HG02938 (cell line): ENCODE results near the gene JPT2.

Experiments used
- ATAC-seq: cut with Tn5 transposase; IDR thresholded peaks from one replicate; pipeline ENCODE4 v1.9.1; 2021; ENCODE audit warnings: mild to moderate bottlenecking, moderate library complexity; ENCODE audit not compliant: unreplicated experiment

Gene JPT2

DNA sequence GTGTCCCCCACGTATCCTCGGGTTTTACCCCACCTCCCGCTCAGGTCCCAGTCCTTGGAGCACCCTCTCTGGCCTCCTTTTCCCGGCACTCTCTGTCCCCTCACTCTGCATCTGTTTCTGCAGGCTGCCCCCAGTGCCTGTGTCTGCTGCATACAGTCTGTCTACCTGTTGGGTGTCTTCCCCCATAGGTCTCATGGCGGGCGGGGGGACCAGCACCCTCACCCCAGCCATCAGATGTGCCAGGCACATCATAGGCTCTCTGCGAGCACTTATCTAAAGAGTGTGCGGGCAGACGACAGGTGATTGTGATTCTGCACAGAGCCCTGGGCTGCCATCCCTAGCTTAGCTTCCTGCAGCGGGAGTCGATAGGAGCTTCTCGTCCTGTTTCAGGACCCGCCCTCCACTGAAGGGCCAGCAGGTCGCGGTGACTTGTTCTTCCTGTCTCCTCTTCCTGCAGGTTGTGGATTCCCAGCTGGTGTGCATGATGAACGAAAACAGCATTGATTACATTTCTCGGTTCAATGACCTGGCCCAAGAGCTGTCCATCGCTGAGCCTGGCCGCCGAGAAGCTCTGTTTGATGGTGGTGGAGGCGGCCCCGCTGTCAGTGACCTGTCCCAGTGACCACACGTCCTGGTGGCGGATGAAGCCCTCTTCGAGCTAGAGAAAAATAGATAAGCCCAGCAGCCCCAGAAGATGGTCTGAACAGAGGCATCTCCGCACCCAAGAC, 4.5 kb upstream of the JPT2 start:
- ATAC-seq: no peak

DNA sequence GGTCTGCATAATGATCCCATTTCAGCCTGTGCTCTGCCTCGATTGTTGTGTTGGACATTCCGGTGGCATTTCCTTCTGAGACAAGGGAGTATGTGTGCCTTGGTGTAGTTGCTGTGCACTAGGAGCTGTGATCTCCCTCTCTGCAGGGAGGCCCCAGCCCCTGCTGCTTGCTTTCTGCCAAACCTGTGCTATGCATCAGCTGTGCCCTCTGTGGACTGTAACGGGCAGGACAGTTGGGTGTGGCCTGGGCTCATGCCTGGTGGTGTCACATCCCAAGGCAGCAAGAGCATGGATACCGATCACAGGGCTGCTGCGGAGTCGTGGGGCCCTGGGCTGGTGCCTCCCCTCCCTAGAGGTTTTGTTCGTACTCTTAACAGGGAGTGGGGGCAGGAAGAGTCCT, 3.8 kb upstream of the JPT2 start:
- no peak for ATAC-seq

DNA sequence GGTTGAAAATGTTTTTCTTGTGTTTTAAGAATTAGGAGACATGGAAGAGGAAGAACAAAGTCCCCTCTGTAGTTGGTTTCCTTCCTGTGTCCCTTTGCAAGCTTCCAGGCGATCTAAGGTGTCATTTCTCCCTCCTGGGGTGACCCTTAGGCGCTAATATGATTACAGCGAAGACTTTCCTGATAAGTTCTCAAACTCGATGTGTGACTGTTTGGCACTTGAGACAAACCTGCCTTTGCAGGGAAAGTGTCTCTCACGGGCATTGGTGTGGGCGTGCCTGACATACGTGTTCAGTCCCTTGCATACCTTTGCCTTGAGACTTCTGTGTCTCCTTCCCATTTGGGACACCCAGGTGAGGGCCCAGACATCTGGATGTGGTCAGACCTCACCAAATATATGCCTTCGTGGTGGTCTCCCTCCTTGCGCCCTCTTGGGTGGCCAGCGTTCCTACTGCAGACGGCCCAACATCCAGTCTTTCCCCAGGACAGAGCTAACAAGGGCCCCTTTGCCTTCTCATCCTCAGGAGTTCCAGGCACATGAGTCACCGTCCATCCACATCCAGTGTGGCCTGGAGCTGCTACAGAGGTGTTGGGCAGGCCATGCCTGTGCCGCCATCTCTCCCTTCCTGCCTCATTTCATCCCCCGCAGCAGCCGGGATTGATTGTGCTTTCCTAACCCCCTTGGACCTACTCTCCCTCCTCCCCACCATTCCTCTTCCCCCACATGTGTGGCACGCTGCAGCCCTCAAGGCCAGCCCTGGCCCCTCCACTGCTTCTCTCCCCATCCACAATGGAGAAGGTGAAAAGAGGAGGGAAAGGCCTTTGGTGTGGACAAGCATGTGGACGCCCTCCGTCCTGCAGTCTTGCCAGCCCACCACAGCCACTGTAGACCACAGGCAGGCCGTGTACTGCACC, 3.1 kb upstream of the JPT2 start:
- no peak for ATAC-seq

DNA sequence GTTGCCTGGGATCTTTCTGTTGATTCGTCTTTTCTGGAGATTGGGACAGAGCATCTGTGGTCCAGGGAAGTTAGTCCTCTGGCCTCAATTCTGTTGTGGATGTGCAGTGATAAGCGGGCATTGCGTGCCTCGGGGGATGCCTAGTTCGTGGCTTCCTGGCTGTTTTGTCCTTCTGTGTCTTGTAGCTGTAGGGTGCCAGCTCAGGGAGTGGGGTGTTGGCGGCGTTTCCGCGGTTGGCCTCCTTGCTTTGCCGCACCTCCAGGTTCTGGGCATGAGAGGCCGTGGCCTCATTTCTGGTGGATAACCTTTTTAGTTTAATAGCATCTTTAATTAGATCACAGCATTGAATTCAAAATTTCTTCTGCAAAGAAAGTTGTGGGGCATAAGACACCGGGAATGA, 1.4 kb upstream of the JPT2 start:
- ATAC-seq: no peak

DNA sequence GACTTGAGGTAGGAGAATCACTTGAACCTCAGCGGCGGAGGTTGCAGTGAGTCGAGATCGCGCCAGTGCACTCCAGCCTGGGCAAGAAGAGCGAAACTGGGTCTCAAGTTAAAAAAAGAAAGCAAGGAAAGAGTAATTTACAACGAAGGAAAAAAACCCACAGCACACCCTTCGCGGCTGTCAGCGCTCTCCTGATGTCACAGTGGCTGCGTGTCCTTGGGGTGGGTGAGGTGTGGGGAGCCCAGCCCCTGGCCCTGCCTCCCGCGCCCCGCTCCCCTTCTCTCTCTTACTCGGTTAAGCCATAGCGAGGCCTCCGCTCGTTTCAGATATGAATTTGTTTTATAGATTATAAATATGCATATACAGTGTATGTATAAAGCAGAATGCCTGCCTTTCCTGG, 740 bp upstream of the JPT2 start:
- no peak for ATAC-seq

DNA sequence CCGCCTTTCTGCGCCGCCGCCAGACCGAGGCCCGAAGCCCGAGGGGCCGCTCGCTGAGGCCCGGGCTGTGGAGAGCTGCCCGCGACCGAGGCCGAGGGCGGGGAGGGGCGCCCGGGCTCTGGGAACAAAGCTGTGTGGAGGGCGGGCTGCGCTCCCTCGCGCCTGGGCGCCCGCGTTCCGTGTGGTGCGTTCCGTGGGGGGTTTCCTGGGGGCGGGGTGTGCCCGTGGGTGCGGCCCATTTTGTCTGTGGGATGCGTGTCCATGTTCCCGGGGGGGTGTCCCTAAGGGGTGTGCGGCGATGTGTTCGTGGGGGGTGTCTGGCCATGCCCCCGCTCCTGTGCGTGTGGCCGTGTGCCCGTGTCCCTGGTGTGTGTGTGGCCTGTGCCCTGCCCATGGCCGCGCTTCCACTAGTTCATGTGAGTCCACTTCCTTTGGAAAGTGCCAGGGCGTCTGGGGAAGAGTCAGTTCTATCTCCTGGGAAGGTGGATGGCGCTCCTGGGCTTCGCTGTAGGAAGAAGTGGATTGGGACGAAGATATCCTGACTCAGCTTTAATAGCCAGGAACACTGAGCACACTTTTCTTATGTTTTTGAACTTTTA, 520 bp downstream of the JPT2 start:
- no peak for ATAC-seq

DNA sequence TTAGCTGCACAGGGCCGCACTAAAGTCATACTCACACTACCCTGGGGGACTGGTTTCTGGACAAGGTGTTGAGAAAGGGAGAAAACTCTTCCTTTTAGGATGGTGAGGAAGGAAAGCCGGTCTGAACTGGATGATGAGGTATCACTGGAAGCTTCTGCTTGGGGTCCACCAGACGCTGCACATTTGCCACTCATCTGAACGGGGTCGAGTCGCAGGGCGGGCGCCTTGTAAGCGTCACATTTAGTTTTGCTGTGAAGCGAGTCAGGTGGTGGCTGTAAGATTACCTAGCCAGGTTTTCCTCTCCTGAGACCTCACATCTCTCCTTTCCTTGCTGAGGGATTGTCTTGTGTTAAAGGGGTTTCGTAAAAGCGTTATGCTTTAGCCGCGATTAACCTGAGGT, 2.3 kb downstream of the JPT2 start:
- ATAC-seq: no peak

DNA sequence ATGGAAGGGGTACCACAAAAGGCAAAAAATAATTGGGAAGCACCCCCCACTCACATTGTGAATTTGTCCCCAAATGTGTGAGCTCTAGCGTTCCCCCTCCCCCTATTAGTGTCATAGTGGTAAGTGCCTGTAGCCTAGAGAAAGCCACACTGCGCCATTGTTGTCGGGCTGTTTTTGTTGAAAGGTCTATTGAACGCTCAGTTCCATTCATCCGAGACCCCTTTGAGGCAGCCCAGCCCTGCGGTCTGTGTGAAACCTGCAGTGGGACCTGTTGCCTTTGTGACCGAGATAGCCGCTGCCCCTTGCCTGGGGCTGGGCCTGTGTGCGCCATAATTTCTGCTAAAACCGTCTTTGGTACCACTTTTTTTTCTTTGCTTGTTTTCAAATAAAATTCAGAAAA, 3.0 kb downstream of the JPT2 start:
- no peak for ATAC-seq

DNA sequence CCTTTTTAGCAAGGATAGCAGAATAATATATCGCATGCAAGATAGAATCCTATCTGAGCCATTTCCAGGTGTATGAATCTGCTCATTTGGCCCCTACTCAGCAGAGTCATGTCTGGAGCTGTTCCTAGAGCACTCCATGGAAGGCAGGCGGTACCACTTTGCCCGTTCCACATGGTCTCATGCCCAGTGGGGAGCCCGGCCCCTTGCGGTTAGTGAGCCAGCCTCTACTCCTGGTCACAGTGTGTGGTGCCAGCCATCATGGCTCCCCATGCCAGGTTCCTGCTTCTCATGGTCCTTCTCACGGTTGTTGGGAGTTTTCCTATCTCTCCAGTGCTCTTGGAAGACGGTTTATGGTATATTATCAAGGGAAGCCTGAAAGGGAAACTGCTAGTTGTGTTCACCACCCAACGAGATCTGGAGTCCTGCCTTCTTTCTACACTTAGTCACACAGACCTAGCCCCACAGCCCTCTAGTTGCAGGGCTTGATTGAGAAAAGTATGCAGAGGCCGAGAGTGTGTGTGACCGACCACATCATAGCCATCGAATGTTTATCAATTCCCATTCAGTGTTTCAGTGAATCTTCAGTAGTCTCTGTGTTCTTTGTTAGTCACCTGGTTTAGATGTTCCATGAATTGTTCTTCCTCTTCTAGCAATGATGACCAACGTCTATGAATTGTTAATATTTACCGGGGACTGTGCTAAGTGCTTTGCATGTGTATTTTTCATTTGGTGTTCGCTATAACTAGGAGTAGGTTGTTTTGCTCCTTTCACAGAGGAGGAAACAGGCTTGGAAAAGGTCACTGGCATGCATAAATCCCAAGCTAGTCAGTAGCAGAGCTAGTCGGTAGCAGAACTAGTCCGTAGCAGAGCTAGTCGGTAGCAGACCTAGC, 9.6 kb downstream of the JPT2 start:
- ATAC-seq: no peak

DNA sequence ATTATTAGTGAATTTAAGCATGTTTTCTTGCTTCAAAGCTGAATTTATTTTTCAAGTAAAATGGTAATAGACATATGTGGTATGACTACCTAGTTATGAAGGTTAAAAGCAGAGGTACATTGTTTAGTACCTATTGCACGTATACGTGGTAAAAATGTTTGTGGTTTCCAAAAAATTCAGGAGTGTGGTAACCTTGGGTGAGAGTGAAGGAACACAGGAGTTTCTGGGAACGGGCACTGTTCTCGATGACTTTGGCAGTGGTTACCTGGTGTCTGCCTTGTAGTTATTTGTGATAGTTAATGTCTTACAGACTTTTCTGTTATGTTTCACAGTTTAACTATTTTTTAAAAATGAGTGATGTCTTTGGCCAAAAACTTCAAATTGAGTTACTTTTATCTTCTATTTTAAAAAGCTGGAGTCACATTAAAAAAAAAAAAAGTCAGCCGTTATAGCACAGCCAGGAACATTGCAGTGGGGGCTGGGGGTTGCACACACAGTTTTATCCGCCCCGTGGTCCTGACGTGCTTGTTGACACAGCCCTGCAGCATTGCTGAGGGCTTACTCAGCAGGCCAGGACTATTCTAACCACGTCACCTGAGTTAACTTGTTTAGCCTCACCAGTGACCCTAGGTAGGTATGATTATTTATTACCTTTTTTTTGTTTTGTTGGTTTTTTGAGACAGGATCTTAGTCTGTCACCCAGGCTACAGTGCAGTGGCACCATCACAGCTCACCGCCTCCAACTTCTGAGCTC, 10.9 kb downstream of the JPT2 start:
- no peak for ATAC-seq

DNA sequence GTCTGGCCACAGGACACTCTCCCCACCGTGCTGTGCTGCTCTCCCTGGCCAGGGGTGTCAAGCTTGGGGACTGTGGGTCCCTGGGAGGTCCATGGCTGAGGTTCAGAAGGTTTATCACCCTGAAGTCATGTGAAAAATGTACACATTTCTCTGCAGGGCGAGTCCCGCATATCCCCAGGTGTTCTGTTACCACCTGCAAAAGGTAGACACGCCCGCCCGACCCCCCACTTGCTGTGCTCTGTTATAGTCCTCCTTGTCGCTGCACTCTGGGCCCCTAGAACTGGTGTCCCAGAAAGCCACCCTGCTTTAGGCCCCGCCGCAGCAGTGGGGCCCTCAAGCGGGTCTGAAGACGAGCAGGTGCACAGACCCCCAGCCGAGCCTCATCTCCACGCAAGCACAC, 11.8 kb downstream of the JPT2 start:
- no peak for ATAC-seq

DNA sequence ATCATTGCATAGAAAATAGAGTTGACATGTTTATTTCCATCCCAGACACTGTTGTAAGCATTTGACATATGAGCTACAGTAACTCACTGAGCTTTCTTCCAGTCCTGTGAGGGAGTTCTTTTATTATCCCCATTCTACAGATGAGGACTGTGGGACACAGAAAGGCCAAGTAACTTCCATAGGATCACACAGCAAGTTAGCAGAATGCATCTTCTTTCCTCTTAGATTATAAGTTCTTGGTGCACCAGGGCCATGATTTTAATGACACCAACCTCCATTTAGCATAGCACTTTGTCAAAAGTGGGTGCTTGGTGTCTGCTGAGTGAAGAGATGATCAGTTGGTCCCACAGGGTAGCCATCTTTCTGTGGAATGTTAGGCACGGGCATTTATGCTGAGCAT, 12.7 kb downstream of the JPT2 start:
- no peak for ATAC-seq

DNA sequence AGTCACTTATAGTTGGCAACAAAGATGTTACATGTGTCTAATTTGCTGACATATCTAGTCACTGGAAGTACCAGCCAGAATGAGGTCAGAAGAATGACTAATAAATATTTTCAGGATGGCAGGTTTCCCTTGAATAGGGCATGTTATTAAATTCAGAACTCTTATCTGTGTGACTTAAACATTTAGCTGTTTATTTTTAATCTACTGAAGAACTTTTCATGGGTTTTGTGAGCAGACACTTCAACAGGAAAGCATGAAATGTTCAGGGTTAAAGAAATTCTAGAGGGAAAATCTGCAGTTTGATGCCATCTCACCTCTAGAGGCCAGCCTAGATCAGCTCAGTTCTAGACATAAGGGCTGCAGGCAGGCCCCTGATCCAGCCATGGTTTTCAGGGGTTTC, 13.2 kb downstream of the JPT2 start:
- no peak for ATAC-seq

DNA sequence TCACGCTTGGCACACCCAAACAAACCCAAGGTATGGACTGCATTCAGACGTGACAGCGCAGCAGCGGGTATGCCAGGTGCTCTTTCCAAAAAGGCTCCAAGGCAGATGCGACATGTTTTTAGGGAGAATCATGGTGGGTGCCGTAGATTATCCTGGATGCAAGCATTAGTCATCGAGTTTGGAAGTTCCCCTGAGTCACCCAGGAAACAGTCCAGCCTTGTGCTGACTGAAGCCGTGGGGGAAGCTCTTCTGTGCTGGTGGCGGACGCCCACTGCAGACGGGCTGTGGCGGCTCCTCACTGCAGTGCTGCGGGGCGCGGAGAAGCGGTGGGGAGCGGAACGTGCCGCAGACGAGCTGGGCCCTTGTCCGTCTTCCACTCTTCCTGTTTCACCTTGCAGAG, 13.9 kb downstream of the JPT2 start:
- no peak for ATAC-seq

DNA sequence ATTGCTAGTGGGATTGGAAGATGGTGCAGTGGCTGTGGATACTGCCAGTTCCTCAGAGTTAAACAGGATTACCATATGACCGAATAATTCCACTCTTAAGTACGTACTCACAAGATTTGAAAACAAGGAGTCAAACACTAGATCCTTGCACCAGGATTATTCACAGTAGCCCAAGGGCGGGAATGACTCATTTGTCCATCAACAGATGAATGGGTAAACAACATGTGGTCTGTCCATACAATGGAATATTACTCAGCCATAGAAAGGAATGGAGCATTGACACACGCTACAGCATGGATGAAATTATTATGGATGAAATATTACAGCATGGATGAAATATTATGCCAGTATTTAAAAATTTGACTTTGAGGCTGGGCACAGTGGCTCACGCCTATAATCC, 18.8 kb downstream of the JPT2 start:
- ATAC-seq: no peak

DNA sequence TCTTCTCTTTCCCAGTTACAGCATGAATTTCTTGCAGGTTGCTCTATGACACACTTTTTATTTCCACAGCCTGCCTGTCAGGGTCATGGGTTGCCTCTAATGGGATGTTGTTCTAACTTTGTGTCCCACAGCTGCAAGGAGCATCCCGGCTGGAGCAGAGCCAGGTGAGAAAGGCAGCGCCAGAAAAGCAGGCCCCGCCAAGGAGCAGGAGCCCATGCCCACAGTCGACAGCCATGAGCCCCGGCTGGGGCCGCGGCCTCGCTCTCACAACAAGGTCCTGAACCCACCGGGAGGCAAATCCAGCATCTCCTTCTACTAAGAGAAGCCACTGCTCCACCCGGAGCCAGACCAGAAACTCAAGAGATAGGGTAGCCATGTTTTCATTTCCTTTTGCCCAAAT, 20.6 kb downstream of the JPT2 start:
- ATAC-seq: no peak

DNA sequence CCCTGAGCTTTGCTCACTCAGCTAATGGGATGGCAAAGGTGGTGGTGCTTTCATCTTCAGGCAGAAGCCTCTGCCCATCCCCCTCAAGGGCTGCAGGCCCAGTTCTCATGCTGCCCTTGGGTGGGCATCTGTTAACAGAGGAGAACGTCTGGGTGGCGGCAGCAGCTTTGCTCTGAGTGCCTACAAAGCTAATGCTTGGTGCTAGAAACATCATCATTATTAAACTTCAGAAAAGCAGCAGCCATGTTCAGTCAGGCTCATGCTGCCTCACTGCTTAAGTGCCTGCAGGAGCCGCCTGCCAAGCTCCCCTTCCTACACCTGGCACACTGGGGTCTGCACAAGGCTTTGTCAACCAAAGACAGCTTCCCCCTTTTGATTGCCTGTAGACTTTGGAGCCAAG, 22.2 kb downstream of the JPT2 start:
- ATAC-seq: no peak

DNA sequence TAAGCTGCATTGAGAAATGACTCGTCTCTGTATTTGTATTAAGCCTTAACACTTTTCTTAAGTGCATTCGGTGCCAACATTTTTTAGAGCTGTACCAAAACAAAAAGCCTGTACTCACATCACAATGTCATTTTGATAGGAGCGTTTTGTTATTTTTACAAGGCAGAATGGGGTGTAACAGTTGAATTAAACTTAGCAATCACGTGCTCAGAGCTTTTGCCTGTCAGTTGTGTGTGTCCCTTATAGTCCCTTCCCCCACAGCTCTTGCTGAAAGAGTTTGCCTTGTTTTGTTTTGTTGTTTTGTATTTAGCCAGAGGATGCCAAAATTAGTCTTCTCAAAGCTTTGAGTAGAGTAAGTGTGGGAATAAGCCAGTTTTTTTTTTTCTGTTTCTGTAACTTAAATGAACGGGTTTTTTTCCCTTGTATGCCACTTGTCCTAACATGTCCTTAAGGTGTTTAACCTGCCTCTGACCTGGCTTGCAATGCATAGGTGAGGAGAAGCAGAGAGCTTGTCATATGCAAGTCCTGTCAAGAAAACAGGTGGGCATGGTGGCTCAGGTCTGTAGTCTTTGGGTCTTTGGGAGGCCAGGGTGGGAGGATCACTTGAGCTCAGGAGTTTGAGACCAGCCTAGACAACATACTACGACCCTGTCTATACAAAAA, 23.3 kb downstream of the JPT2 start:
- ATAC-seq: no peak

DNA sequence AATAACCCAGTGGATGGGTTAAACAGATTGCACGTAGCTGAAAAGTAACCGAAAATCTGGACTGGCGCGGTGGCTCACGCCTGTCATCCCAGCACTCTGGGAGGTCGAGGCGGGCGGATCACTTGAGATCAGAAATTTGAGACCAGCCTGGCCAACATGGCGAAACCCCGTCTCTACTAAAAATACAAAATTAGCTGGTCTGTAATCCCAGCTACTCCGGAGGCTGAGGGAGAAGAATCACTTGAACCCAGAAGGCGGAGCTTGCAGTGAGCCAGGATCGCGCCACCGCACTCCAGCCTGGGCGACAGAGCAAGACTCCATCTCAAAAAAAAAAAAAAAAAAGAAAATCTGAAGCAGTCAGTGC, 27.2 kb downstream of the JPT2 start:
- peak; percentile 20 for ATAC-seq
